Neural cell (in vitro differentiated cells): ENCODE data around the gene WRAP73.

Experiments used
- CTCF ChIP-seq: fragments of 450-650 bp; IDR thresholded peaks from 2 replicates; pipeline ENCODE4 v1.5.1; 2014; ENCODE audit warnings: antibody characterized with exemption, mild to moderate bottlenecking, moderate library complexity; ENCODE audit not compliant: poor library complexity, severe bottlenecking
- EP300 ChIP-seq: fragments of 450-650 bp; conservative IDR thresholded peaks from 2 replicates; pipeline ENCODE4 v1.6.1; 2014; ENCODE audit warnings: antibody characterized with exemption, mild to moderate bottlenecking, moderate library complexity; ENCODE audit not compliant: poor library complexity, severe bottlenecking
- EZH2 ChIP-seq: fragments of 200-600, 300-800 bp; shearing (Covaris generic), sonication (generic); IDR thresholded peaks from 2 replicates; pipeline ENCODE4 v1.6.1; 2014; ENCODE audit warnings: antibody characterized with exemption, low read length, borderline replicate concordance, mild to moderate bottlenecking; ENCODE audit not compliant: insufficient read depth, poor library complexity, severe bottlenecking
- POLR2AphosphoS5 ChIP-seq: IDR thresholded peaks from 2 replicates; pipeline ENCODE4 v1.6.1; 2012
- RAD21 ChIP-seq: fragments of 450-650 bp; conservative IDR thresholded peaks from 2 replicates; pipeline ENCODE4 v1.6.1; 2014; ENCODE audit warnings: antibody characterized with exemption, mild to moderate bottlenecking, moderate library complexity
- REST ChIP-seq: IDR thresholded peaks from 2 replicates; pipeline ENCODE4 v1.6.1; 2012; ENCODE audit warnings: borderline replicate concordance
- SMC3 ChIP-seq: fragments of 450-650 bp; conservative IDR thresholded peaks from 2 replicates; pipeline ENCODE4 v1.6.1; 2014; ENCODE audit warnings: antibody characterized with exemption, mild to moderate bottlenecking, moderate library complexity; ENCODE audit not compliant: poor library complexity
- TAF1 ChIP-seq: IDR thresholded peaks from 2 replicates; pipeline ENCODE4 v1.6.1; 2012; ENCODE audit warnings: low read depth

GRCh38 chr1:3697810-3698209, 47.9 kb upstream of the WRAP73 start:
- TF ChIP-seq CTCF, result no peak
- TF ChIP-seq SMC3, result no peak
- no peak for TF ChIP-seq POLR2AphosphoS5
- no peak for TF ChIP-seq EP300
- no peak for TF ChIP-seq RAD21
- TF ChIP-seq REST, result no peak
- no peak for TF ChIP-seq TAF1
- no peak for TF ChIP-seq EZH2
